ENCODE measurements around the gene CDH23. TPM values are rescaled to one million over a fixed set of nuclear protein-coding genes. Genes with fewer than 3 reads are reported as not detected.

The CDH23 gene
- total and polyA plus RNA-seq, 2 experiments from 2014 or later = 0.30 to 1.5 TPM

DNA sequence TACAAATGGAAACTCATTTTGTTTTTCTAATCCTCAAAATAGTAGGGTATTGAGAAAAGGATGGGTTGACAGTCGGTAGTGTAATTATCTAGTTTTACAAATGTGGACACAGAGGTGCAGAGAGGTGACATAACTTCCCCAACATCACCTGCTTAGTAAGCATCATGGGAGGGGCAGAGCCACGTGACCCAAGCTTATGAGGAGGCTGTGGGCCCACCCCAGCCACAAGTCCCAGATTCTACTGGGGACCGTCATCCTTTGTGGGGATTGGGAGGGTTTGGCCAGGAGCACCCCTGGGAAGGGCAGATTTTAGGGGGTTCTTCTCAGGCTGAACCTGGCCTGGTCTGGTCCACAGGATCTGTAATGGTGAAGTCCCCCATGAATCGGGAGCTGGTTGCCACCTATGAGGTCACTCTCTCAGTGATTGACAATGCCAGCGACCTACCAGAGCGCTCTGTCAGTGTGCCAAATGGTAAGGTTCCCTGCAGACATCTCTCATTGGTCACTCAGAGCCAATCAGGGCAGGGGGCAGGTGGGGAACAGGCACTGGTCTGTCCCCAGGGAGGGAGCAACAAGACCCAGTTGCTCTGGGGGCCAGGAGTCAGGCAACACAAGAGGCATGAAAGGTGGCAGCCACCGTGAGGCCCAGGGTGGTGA lies 400.2 kb downstream of the CDH23 start:
- no peaks in the 10 kb centered on the region for H3K27me3 ChIP-seq

DNA sequence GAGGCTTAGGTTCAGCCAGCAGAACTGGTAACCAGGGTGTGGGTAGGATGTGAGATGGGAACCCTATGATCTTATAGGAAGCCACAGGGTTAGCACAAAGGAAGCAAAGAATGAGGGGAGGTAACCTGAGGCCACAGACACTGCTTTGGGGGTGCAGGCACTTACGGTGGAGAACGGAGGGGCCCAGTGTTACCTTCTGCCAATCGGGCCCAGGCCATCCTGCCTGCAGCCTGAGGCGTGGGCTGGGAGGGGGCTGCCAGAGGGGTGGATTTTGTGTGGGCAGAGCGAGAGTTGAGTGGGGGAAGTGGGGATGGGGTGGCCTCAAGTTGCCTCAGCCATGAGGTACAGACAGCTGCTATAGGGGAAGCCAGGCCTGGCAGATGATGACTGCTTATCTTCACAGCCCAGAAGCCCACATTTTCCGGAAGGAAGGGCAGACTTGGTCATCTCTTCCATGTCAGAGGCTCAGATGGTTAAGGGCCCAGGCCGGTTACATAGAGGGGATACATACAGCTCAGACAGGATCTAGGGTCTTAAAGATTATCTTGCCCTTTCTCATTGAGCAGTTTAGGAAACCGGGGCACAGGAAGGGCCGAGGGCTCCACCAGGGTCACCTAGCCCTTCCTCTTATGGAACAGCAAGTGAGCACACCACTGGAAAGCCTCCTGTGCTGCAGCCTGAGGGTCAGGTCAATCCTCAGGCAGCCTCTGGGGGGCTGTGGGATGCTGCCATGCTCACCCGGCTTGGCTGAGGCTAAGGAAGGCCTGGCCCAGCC lies 401.0 kb downstream of the CDH23 start:
- no peaks in the 10 kb centered on the region for H3K9me2 ChIP-seq (replicated peaks; ENCODE audit: insufficient read depth)
- no peak overlapping the region for H2AFZ ChIP-seq
- no peaks in the 10 kb centered on the region for H3K79me2 ChIP-seq
- no peak for DNase-seq (ENCODE audit: low spot score)
- H3K9me3 ChIP-seq (ENCODE audit: low read depth) = no peaks in the 10 kb centered on the region
- H3K4me2 ChIP-seq = no peak overlapping the region
- H4K20me1 ChIP-seq (ENCODE audit: insufficient read depth, poor library complexity, severe bottlenecking) = no peaks in the 10 kb centered on the region
- H3K4me1 ChIP-seq (ENCODE audit: insufficient read depth) = no peaks in the 10 kb centered on the region
- no peaks in the 10 kb centered on the region for H3K36me3 ChIP-seq (replicated peaks; ENCODE audit: insufficient read depth, low read depth)
- no peak overlapping the region for H3K27ac ChIP-seq
- no peaks in the 10 kb centered on the region for H3K27me3 ChIP-seq
- TF ChIP-seq, protein P1, sequence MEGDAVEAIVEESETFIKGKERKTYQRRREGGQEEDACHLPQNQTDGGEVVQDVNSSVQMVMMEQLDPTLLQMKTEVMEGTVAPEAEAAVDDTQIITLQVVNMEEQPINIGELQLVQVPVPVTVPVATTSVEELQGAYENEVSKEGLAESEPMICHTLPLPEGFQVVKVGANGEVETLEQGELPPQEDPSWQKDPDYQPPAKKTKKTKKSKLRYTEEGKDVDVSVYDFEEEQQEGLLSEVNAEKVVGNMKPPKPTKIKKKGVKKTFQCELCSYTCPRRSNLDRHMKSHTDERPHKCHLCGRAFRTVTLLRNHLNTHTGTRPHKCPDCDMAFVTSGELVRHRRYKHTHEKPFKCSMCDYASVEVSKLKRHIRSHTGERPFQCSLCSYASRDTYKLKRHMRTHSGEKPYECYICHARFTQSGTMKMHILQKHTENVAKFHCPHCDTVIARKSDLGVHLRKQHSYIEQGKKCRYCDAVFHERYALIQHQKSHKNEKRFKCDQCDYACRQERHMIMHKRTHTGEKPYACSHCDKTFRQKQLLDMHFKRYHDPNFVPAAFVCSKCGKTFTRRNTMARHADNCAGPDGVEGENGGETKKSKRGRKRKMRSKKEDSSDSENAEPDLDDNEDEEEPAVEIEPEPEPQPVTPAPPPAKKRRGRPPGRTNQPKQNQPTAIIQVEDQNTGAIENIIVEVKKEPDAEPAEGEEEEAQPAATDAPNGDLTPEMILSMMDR (IDR thresholded peaks at IDR 0.05; ENCODE audit: poor library complexity) = no peak
- no peak for TF ChIP-seq EZH2phosphoT487 (IDR thresholded peaks at IDR 0.05; ENCODE audit: low read depth, severe bottlenecking, unreplicated experiment)
- H3K4me3 ChIP-seq = no peak overlapping the region
- WGBS (ENCODE audit: low lambda C conversion rate, missing lambda C conversion rate) = 91% methylated on average over 10 of the region's 10 CpGs

More for the DNA sequence above, 400.2 kb downstream of the CDH23 start:
- Histone ChIP-seq H3K27ac (no peak overlapping the region), H3K4me2 (no peak overlapping the region), H2AFZ (no peak overlapping the region), H3K9me3 (ENCODE audit: low read depth) (no peaks in the 10 kb centered on the region), H3K36me3 (replicated peaks; ENCODE audit: insufficient read depth, low read depth) (no peaks in the 10 kb centered on the region), H3K79me2 (no peaks in the 10 kb centered on the region), H3K9me2 (replicated peaks; ENCODE audit: insufficient read depth) (no peaks in the 10 kb centered on the region), H3K4me1 (ENCODE audit: insufficient read depth) (no peaks in the 10 kb centered on the region), H4K20me1 (ENCODE audit: insufficient read depth, poor library complexity, severe bottlenecking) (no peaks in the 10 kb centered on the region), H3K4me3 (no peak overlapping the region)
- WGBS (ENCODE audit: low lambda C conversion rate, missing lambda C conversion rate) = 83% methylated on average over 7 of the region's 7 CpGs
- TF ChIP-seq EZH2 (IDR thresholded peaks at IDR 0.05; ENCODE audit: borderline replicate concordance) (no peak), EZH2phosphoT487 (IDR thresholded peaks at IDR 0.05; ENCODE audit: low read depth, severe bottlenecking, unreplicated experiment) (no peak)
- TF ChIP-seq, protein P1 (IDR thresholded peaks at IDR 0.05; ENCODE audit: poor library complexity) = no peak
- DNase-seq (ENCODE audit: low spot score) = no peak

DNA sequence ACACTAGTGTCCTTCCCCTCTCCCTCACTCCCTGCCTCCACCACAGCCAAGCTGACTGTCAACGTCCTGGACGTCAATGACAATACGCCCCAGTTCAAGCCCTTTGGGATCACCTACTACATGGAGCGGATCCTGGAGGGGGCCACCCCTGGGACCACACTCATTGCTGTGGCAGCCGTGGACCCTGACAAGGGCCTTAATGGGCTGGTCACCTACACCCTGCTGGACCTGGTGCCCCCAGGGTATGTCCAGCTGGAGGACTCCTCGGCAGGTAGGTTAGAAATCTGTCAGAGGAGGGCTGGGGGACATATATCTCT lies 401.5 kb downstream of the CDH23 start:
- Histone ChIP-seq H3K9me3 (ENCODE audit: low read depth) (no peaks in the 10 kb centered on the region), H3K79me2 (no peaks in the 10 kb centered on the region), H3K4me2 (no peak overlapping the region), H3K4me3 (no peak overlapping the region), H4K20me1 (ENCODE audit: insufficient read depth, poor library complexity, severe bottlenecking) (no peaks in the 10 kb centered on the region), H3K4me1 (ENCODE audit: insufficient read depth) (no peaks in the 10 kb centered on the region), H3K9me2 (replicated peaks; ENCODE audit: insufficient read depth) (no peaks in the 10 kb centered on the region), H3K36me3 (replicated peaks; ENCODE audit: insufficient read depth, low read depth) (no peaks in the 10 kb centered on the region), H3K27ac (no peak overlapping the region), H3K27me3 (no peaks in the 10 kb centered on the region), H2AFZ (no peak overlapping the region)
- DNase-seq (ENCODE audit: low spot score) = no peak
- TF ChIP-seq, protein P1 (IDR thresholded peaks at IDR 0.05; ENCODE audit: poor library complexity) = no peak
- no peak for TF ChIP-seq EZH2phosphoT487 (IDR thresholded peaks at IDR 0.05; ENCODE audit: low read depth, severe bottlenecking, unreplicated experiment)
- no peak for TF ChIP-seq EZH2 (IDR thresholded peaks at IDR 0.05; ENCODE audit: borderline replicate concordance)
- WGBS (ENCODE audit: low lambda C conversion rate, missing lambda C conversion rate) = 86% methylated on average over 6 of the region's 6 CpGs
